HCT116 (cell line): Measurements from ENCODE around the gene UGGT2. TPM values are rescaled to one million over a fixed set of nuclear protein-coding genes. Genes with fewer than 3 reads are reported as not detected.

Experiments
- ATAC-seq: fragments of 200-7000 bp; cut with Tn5 transposase; 2 replicates; pipeline ENCODE4 v1.9.1; 2020; ENCODE audit warnings: mild to moderate bottlenecking, moderate library complexity
- BruUV-seq: library from RNA; stranded (reverse); fragments of 400-500 nt; replicated peaks from 2 replicates; lab custom pipeline; 2021; lab: Mats Ljungman, UMichigan
- CTCF ChIA-PET: fragments of 300-600 bp; sonication (Branson Sonifier 250); formaldehyde crosslinking; loops from one replicate; lab custom pipeline; 2021; ENCODE audit warnings: antibody characterized with exemption; lab: Charles Lee
- POLR2A ChIA-PET: fragments of 300-600, 350-600 bp; sonication (Branson Sonifier 250); formaldehyde crosslinking; loops from one replicate; lab custom pipeline; 2021; ENCODE audit warnings: antibody characterized with exemption; lab: Charles Lee
- RAD21 ChIA-PET, 2 experiments: fragments of 300-600 bp; sonication (Branson Sonifier 250); formaldehyde crosslinking; loops; one replicate each; lab custom pipeline; 2023; ENCODE audit warnings: low total read pairs in 2 of 2; ENCODE audit not compliant: uncharacterized antibody in 2 of 2, unreplicated experiment in 2 of 2, low non-redundant PET in 1 of 2; lab: Charles Lee
- DNase-seq: peaks from one replicate; pipeline ENCODE4 v3.0.0-alpha.2; 2010; ENCODE audit warnings: low read depth, low spot score
- H2AFZ ChIP-seq: fragments of 200-600 bp; shearing (Covaris generic), sonication (generic); 2 replicates; pipeline ENCODE4 v1.6.1; 2017; ENCODE audit warnings: low read depth, mixed run types, mixed read lengths, antibody characterized with exemption, low read length; ENCODE audit not compliant: poor library complexity, severe bottlenecking
- H3K27ac ChIP-seq: 2 replicates; pipeline ENCODE4 v1.5.1; 2012; ENCODE audit warnings: low read depth, low read length
- H3K27me3 ChIP-seq: fragments of 200-600 bp; sonication (generic); 2 replicates; pipeline ENCODE4 v1.6.1; 2016; ENCODE audit warnings: mixed run types, low read length, mixed read lengths; ENCODE audit not compliant: insufficient read depth
- H3K36me3 ChIP-seq, 2 experiments: fragments of 200-500 bp in 1 of 2; fragments of 200-600 bp in 1 of 2; sonication (Bioruptor generic) in 1 of 2; sonication (generic) in 1 of 2; 2 replicates each; pipeline versions ENCODE4 v1.5.1 to v1.6.1; 2014 to 2016; ENCODE audit warnings: low read length in 2 of 2, inconsistent platforms in 1 of 2, mixed read lengths in 1 of 2, mixed run types in 1 of 2; ENCODE audit not compliant: insufficient read depth in 2 of 2, control insufficient read depth in 1 of 2
- H3K4me1 ChIP-seq, 2 experiments: fragments of 200-600 bp in 1 of 2; sonication (generic) in 1 of 2; 2 replicates each; pipeline versions ENCODE4 v1.5.1 to v1.6.1; 2012 to 2017; ENCODE audit warnings: low read length in 2 of 2, inconsistent platforms in 1 of 2, mild to moderate bottlenecking in 1 of 2, mixed read lengths in 1 of 2, mixed run types in 1 of 2, moderate library complexity in 1 of 2; ENCODE audit not compliant: insufficient read depth in 2 of 2, control insufficient read depth in 1 of 2
- H3K4me2 ChIP-seq: fragments of 200-600 bp; sonication (generic); 2 replicates; pipeline ENCODE4 v1.6.1; 2017; ENCODE audit warnings: mixed run types, low read length, mixed read lengths
- H3K4me3 ChIP-seq, 2 experiments: fragments of 200-600 bp in 1 of 2; sonication (generic) in 1 of 2; replicated peaks in 1 of 2; 2 replicates each; pipeline ENCODE4 v1.5.1; 2011 to 2016; ENCODE audit warnings: low read length in 2 of 2, control low read depth in 1 of 2, low read depth in 1 of 2, mild to moderate bottlenecking in 1 of 2, mixed read lengths in 1 of 2, mixed run types in 1 of 2
- H3K79me2 ChIP-seq: fragments of 200-600 bp; sonication (generic); 2 replicates; pipeline ENCODE4 v1.6.1; 2017; ENCODE audit warnings: mild to moderate bottlenecking, mixed run types, low read length, moderate library complexity, mixed read lengths; ENCODE audit not compliant: insufficient read depth
- H3K9ac ChIP-seq: fragments of 200-600 bp; sonication (generic); 2 replicates; pipeline ENCODE4 v1.6.1; 2016; ENCODE audit warnings: low read length, mixed read lengths
- H3K9me2 ChIP-seq: fragments of 200-600 bp; sonication (generic), shearing (Covaris generic); 2 replicates; pipeline ENCODE4 v1.6.1; 2017; ENCODE audit warnings: mixed run types, mild to moderate bottlenecking, moderate library complexity; ENCODE audit not compliant: insufficient read depth
- H3K9me3 ChIP-seq, 2 experiments: fragments of 200-500 bp in 1 of 2; fragments of 200-600 bp in 1 of 2; sonication (Bioruptor generic) in 1 of 2; sonication (generic) in 1 of 2; 2 replicates each; pipeline ENCODE4 v1.6.1; 2014 to 2017; ENCODE audit warnings: low read length in 2 of 2, mixed read lengths in 2 of 2, inconsistent platforms in 1 of 2, low read depth in 1 of 2, mild to moderate bottlenecking in 1 of 2, mixed run types in 1 of 2, moderate library complexity in 1 of 2; ENCODE audit not compliant: control insufficient read depth in 1 of 2, insufficient read depth in 1 of 2
- H4K20me1 ChIP-seq: fragments of 200-600 bp; sonication (generic), shearing (Covaris generic); 2 replicates; pipeline ENCODE4 v1.6.1; 2017; ENCODE audit warnings: mixed run types, mild to moderate bottlenecking, moderate library complexity; ENCODE audit not compliant: insufficient read depth
- CBX3 ChIP-seq: IDR thresholded peaks from 2 replicates; pipeline ENCODE4 v1.6.1; 2012; ENCODE audit warnings: low read depth
- CEBPB ChIP-seq: IDR thresholded peaks from 2 replicates; pipeline ENCODE4 v1.6.1; 2012; ENCODE audit warnings: low read depth
- ELF1 ChIP-seq: IDR thresholded peaks from 2 replicates; pipeline ENCODE4 v1.6.1; 2012; ENCODE audit warnings: low read depth, borderline replicate concordance
- EZH2 ChIP-seq: fragments of 200-600 bp; sonication (generic); IDR thresholded peaks from 2 replicates; pipeline ENCODE4 v1.6.1; 2017; ENCODE audit warnings: antibody characterized with exemption, mixed run types
- JUND ChIP-seq: IDR thresholded peaks from 2 replicates; pipeline ENCODE4 v1.6.1; 2012
- POLR2A ChIP-seq: IDR thresholded peaks from 2 replicates; pipeline ENCODE4 v1.7.0; 2011; ENCODE audit warnings: borderline replicate concordance; ENCODE audit not compliant: insufficient read depth, insufficient read length; ENCODE audit errors: extremely low read depth
- RAD21 ChIP-seq: IDR thresholded peaks from 2 replicates; pipeline ENCODE4 v1.6.1; 2012; ENCODE audit warnings: low read depth, mild to moderate bottlenecking
- REST ChIP-seq: IDR thresholded peaks from 2 replicates; pipeline ENCODE4 v1.6.1; 2012; ENCODE audit warnings: low read depth
- SIN3A ChIP-seq: IDR thresholded peaks from 2 replicates; pipeline ENCODE4 v1.6.1; 2012; ENCODE audit warnings: low read depth
- SRF ChIP-seq: IDR thresholded peaks from 2 replicates; pipeline ENCODE4 v1.6.1; 2012; ENCODE audit warnings: low read depth
- ZFX ChIP-seq: fragments of 450-650 bp; IDR thresholded peaks from 2 replicates; pipeline ENCODE4 v1.6.1; 2017
- ZNF274 ChIP-seq: fragments of 200-500 bp; sonication (Bioruptor generic); IDR thresholded peaks from 2 replicates; pipeline ENCODE4 v1.6.1; 2014; ENCODE audit warnings: mild to moderate bottlenecking, low read depth, low read length, inconsistent platforms
- intact Hi-C: fragments of 100-400 bp; cut with micrococcal nuclease; formaldehyde crosslinking; loops from 2 replicates; pipeline ENCODE4 v1.10.0; 2022
- total RNA-seq: library from RNA; stranded (reverse); gene quantifications from one replicate; pipeline ENCODE4 v1.2.1, GENCODE V29; 2021; ENCODE audit not compliant: unreplicated experiment
- TF ChIP-seq, protein P1 (sequence below): IDR thresholded peaks from 2 replicates; pipeline ENCODE4 v1.6.1; 2012
- TF ChIP-seq, protein P2 (sequence below): IDR thresholded peaks from 2 replicates; pipeline ENCODE4 v1.6.1; 2011; ENCODE audit warnings: mild to moderate bottlenecking, low read length, moderate library complexity; ENCODE audit not compliant: insufficient replicate concordance; ENCODE audit errors: extremely low read depth

UGGT2 gene
- total RNA-seq, 1 experiment from 2014 or later = 27.1 TPM

GRCh38 chr13:95950103-95950502 lies 103.1 kb downstream of the UGGT2 start:
- TF ChIP-seq RAD21 (no peak), SIN3A (no peak), ZNF274 (no peak), ZFX (no peak), SRF (no peak), CEBPB (no peak), REST (no peak), ELF1 (no peak), JUND (no peak), EZH2 (no peak), CBX3 (no peak), POLR2A (no peak)
- TF ChIP-seq, protein P1, sequence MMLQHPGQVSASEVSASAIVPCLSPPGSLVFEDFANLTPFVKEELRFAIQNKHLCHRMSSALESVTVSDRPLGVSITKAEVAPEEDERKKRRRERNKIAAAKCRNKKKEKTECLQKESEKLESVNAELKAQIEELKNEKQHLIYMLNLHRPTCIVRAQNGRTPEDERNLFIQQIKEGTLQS = no peak
- TF ChIP-seq, protein P2, sequence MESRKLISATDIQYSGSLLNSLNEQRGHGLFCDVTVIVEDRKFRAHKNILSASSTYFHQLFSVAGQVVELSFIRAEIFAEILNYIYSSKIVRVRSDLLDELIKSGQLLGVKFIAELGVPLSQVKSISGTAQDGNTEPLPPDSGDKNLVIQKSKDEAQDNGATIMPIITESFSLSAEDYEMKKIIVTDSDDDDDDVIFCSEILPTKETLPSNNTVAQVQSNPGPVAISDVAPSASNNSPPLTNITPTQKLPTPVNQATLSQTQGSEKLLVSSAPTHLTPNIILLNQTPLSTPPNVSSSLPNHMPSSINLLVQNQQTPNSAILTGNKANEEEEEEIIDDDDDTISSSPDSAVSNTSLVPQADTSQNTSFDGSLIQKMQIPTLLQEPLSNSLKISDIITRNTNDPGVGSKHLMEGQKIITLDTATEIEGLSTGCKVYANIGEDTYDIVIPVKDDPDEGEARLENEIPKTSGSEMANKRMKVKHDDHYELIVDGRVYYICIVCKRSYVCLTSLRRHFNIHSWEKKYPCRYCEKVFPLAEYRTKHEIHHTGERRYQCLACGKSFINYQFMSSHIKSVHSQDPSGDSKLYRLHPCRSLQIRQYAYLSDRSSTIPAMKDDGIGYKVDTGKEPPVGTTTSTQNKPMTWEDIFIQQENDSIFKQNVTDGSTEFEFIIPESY = no peak
- no peak overlapping the region for H2AFZ ChIP-seq
- H3K27ac ChIP-seq = no peak overlapping the region
- H3K9ac ChIP-seq = no peak overlapping the region
- H3K79me2 ChIP-seq = no peaks in the 10 kb centered on the region
- POLR2A ChIA-PET = no interaction called here
- H3K9me2 ChIP-seq = no peaks in the 10 kb centered on the region
- no peaks in the 10 kb centered on the region for H3K4me1 ChIP-seq
- ATAC-seq (no peak), DNase-seq (no peak)
- no peak overlapping the region for H3K4me2 ChIP-seq
- RAD21 ChIA-PET = no interaction called here
- BruUV-seq = no TSS peak
- intact Hi-C loops = no loop called here
- H3K36me3 ChIP-seq = no peaks in the 10 kb centered on the region; a peak in 1 of 4 replicates
- no peaks in the 10 kb centered on the region for H4K20me1 ChIP-seq
- CTCF ChIA-PET = interaction anchor here (0.6 kb wide), 1 partner anchor 862 kb away, joined by 3 read pairs; no protein-coding TSS in a partner anchor
- no peaks in the 10 kb centered on the region for H3K27me3 ChIP-seq
- no peaks in the 10 kb centered on the region for H3K9me3 ChIP-seq
- H3K4me3 ChIP-seq = no peak overlapping the region
